HG03558 (cell line): ENCODE measurements around the gene ATP6V0D1.
A peak's percentile ranks its signal among the peaks of the same experiment; 100 is the strongest.
"Not testable (repeated sequence)": the region's sequence is repeated elsewhere in the genome, so short reads cannot be mapped to it uniquely, and the experiment has no call there.

Experiments used
- ATAC-seq: cut with Tn5 transposase; IDR thresholded peaks from one replicate; pipeline ENCODE4 v1.9.1; 2021; ENCODE audit warnings: moderate number of reproducible peaks; ENCODE audit not compliant: unreplicated experiment; ENCODE audit errors: extremely low read depth

Gene ATP6V0D1

GRCh38 chr16:67480833-67481560, at the start of gene ATP6V0D1:
ATP6V0D1 (minus strand) TSS chr16:67481157; CDS start chr16:67481086, 71 bp downstream.
- peak; percentile 88 for ATAC-seq

GRCh38 chr16:67530013-67530939, 49.3 kb upstream of the ATP6V0D1 start:
- ATAC-seq = no peak

DNA sequence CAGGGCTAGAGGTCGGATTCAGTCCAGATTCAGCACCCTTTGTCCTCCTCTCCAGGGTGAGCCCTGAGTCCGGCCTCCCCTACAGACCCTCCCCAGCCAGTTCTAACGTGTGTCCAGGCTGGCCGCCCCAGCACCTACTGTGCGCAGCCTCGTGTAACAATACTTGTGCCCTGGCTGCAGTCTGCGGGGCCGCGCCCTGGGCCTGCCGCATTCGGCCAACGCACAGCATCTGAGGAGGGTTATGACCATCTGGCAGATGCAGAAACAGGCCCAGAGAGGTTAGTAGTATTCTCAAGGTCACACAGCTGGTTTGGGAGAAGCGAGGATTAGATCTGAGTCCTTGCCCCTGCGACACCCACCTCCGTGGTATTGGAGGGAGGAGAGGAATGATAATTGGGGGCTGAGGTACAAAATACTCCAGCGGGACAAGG, 48.6 kb upstream of the ATP6V0D1 start:
- ATAC-seq = no peak

DNA sequence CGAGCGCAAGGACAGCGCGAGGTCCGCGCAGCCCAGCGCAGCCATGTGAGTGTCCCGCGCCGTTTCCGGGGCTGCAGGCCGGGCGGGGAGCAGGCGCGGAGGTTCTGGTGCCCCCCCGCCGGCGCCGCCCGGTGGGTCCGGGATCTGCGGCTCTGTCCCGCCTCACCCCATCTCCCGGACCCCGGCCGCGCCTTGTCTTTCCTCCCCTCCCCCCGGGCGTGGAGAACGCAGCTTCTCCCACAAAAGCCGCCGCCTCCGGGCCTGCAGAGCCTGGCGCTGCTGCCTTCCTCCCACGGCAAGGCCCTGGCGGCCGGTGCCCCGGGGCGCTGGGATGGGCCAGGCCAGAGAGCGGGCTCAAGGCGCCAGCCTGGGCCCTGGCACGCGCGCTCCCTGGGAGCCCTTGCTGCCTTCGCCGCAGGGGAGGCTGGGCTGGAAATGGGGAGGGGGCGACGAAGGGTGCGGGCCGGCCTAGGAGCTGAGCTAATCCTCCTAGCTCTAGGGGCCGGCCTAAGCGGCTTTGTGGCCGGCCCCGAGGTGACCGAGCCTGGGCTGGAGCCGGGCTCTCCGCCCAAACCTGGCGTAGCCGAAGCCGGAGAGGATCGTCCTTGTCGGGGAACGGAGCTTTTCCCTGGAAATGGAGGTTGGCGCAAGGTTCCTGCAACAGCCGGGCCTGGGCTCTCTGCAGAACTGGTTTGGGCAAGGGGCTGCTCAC, 48.1 kb upstream of the ATP6V0D1 start:
- ATAC-seq = no peak

GRCh38 chr16:67528222-67528869, 47.4 kb upstream of the ATP6V0D1 start, which contains the start of gene RIPOR1:
RIPOR1 (plus strand) TSS chr16:67528829; CDS start chr16:67538447, 9,618 bp downstream.
- no peak for ATAC-seq

DNA sequence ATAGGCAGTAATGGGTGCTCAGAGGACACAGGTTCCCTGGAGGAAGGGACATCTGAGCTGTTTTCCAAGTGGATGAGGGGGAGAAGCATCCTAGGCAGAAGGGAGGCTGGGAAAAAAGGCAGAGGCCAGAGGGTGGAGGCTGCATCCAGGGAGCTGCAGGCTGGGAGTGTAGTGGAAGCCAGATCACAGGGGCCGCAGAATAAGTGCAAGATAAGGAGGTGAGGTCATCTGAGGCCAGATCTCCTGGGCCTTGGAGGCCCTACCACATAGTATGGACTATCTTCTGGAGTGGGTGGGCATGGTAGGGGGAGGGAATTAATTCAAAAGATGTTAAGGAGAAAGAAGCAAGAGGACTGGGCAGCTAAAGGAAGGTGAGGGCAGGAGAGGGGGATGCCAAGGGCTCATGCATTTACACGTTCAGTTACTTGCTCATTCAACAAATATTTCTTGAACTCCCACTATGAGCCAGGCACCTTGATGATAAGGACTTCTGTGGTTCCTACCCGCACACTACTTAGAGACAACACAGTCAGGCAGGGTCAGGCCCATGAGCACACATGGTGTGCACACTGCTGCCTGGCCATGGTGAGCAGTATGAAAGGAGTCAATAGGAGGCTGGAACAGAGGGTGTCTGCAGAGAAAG, 45.3 kb upstream of the ATP6V0D1 start:
- ATAC-seq = no peak

GRCh38 chr16:67525176-67525860, 44.4 kb upstream of the ATP6V0D1 start:
- no peak for ATAC-seq

DNA sequence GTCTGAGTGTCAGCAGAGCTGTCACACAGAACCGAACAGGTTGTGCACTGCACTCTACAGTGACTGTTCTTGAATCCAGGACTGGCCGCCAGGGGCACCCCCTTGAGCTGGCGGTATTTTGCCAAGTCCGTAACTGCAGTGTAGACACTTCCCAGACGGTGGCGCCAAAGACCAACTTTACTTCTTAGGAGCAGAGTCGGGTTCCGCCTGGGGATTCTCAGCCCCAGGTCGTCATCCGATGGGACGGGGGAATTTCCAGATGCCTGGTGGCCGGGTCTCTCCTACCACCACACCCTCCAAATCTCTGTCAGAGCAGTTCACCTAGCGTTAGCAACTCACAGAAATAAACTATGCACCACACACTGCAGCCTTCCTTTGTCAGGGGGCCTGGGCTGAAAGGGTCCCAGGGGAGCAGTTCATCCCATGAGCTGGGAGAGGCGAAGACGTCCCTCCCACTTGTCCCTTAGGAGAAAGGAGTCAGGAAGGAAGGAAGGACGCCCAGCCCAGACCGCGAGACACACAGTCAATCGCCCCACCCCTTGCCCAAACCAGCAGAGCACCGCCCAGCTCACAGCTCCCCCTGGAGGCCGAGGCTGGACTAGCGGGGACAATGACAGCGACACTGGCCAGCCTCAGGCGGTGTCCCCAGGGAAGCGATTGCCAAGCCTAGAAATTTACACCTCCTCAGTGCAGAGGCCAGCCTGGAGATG, 40.3 kb upstream of the ATP6V0D1 start:
- ATAC-seq = peak; percentile 37

DNA sequence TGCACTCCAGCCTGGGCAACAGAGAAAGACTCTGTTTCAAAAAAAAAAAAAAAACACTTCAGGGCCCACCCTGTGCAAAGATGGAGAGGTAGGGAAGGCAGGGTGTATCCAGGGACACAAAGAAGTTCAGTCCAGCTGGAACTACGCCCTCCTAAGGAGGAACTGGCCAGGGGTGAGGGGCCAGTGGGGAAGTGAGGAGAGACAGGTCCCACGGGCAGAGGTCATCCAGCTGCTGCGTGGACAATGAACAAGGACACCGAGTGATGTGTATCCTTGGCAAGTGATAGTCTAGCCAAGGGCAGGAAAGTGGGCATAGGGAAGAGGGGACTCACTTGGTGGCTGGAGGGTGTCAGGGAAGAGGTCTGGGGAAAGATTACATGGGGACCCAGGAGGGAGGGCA, 38.3 kb upstream of the ATP6V0D1 start:
- no peak for ATAC-seq

GRCh38 chr16:67518676-67519075, 37.7 kb upstream of the ATP6V0D1 start:
- no peak for ATAC-seq

- no peak for ATAC-seq
Measured at GRCh38 chr16:67517661-67518423, 36.9 kb upstream of the ATP6V0D1 start.

DNA sequence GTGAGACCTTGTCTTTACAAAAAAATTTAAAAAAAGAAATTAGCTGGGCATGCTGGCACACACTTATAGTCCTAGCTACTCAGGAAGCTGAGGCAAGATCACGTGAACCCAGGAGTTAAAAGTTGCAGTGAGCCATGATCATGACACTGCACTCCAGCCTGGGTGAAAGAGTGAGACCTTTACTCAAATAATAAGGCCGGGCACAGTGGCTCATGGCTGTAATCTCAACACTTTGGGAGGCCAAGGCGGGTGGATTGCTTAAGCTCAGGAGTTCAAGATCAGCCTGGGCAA, 36.1 kb upstream of the ATP6V0D1 start:
- no peak for ATAC-seq

GRCh38 chr16:67516296-67517154, 35.6 kb upstream of the ATP6V0D1 start:
- no peak for ATAC-seq

DNA sequence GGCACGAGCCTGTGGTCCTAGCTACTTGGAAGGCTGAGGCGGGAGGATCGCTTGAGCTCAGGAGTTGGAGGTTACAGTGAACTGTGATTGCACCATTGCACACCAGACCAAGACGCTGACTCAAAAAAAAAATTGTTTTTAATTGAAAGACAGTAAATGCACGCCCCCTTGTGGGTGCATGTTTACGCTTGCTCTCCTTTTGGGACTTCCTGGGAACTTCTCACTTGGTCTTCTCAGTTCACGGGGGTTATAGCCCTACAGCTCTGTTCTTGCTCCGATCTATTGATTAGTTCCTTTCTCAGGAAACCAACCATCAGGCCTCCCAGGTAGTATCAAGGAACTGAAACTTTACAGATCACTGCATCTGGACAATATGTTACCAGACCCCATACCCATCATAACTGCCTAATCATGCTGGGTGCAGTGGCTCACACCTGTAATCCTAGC, 33.4 kb upstream of the ATP6V0D1 start:
- ATAC-seq = no peak

DNA sequence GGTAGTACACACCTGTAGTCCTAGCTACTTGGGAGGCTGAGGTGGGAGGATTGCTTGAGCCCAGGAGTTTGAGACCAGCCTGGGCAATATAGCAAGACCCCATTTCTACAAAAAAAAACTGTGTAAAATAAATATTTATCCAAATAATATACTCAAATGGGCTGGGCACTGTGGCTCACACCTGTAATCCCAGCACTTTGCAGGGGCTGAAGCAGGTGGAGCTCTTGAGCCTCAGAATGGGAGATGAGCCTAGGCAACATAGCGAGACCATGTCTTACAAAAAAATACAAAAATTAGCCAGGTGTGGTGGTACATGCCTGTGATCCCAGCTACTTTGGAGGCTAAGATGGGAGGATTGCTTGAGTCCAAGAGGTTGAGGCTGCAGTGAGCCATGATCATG, 32.9 kb upstream of the ATP6V0D1 start:
- ATAC-seq = not testable (repeated sequence)

DNA sequence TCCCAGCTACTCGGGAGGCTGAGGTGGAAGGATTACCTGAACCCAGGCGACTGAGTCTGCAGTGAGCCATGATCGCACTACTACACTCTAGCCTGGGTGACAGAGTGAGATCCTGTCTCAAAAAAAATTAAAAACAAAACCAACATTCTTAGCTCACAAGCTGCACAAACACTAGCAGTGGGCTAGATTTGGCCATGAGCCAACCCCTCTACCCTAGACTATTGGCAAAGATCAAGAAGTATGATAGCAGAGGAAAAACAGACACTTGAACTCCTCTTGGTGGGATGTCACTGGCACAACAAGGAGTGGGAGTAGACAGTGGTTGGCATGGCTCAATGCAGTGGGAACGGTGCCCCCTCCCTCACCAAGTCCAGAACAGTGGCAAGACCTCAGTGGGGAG, 28.1 kb upstream of the ATP6V0D1 start:
- no peak for ATAC-seq

- no peak for ATAC-seq
Measured at GRCh38 chr16:67506468-67506867, 25.5 kb upstream of the ATP6V0D1 start.
